Measurements from ENCODE around the gene TIMP2. TPM values are rescaled to one million over a fixed set of nuclear protein-coding genes. Genes with fewer than 3 reads are reported as not detected.
A peak's percentile ranks its signal among the peaks of the same experiment; 100 is the strongest.

The TIMP2 gene
- total and polyA plus RNA-seq, 11 donors: 25.1 to 201 (median 88.3) TPM

DNA sequence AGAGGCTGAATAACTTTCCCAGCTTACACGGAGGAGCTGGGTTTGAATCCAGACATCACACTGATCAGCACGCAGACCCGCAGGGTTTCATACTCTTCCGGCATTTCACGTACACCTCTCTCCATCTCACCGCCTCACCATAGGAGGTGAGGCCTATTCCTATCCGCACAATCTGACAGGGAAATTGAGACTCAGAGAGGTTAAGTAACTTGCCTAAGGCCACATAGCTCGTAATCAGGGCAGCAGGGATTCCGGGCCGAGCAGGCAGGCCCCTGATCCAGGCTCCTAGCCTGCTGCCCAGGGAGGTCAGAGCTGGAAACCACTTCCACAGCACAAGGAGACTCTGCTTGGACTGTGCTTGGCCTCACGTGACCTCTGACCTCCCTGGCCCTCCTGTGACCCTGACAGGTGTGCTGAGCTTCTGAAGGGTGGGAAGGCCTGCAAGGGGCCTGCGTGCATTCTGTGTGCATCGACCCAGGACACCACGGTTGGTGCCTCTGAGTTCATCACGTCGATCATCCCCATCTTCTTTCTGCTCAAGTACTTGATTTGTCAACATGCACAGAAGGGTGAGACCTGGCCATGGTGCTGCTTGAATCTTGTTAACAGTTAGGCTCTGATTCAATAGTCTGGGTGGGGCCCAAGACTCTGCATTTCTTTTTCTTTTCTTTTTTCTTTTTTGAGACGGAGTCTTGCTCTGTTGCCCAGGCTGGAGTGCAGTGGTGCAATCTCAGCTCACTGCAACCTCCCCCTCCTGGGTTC is 26.9 kb downstream of the TIMP2 start:
- TF ChIP-seq POLR2A (IDR thresholded peaks at IDR 0.05): no peak
- TF ChIP-seq, protein P1, sequence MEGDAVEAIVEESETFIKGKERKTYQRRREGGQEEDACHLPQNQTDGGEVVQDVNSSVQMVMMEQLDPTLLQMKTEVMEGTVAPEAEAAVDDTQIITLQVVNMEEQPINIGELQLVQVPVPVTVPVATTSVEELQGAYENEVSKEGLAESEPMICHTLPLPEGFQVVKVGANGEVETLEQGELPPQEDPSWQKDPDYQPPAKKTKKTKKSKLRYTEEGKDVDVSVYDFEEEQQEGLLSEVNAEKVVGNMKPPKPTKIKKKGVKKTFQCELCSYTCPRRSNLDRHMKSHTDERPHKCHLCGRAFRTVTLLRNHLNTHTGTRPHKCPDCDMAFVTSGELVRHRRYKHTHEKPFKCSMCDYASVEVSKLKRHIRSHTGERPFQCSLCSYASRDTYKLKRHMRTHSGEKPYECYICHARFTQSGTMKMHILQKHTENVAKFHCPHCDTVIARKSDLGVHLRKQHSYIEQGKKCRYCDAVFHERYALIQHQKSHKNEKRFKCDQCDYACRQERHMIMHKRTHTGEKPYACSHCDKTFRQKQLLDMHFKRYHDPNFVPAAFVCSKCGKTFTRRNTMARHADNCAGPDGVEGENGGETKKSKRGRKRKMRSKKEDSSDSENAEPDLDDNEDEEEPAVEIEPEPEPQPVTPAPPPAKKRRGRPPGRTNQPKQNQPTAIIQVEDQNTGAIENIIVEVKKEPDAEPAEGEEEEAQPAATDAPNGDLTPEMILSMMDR (IDR thresholded peaks at IDR 0.05): no peak
- peak overlapping the region in 3 of 12 donors; percentile 54 to 70 (median 58) for H3K27ac ChIP-seq
- no peaks in the 10 kb centered on the region for H3K9me3 ChIP-seq
- peaks cover 2 to 85% (median 63%) of the 10 kb centered on the region in 12 donors for H3K4me1 ChIP-seq
- no peak overlapping the region for H3K4me3 ChIP-seq
- ATAC-seq (no peak), DNase-seq (no peak)
- 80 to 88% (median 82%) methylated on average over 17 of the region's 17 CpGs for WGBS, 4 donors
- H3K36me3 ChIP-seq: peaks cover 0 to 17% (median 8%) of the 10 kb centered on the region in 9 donors
- intact Hi-C loops (cut with DNase I): loop anchor here in 1 of 10 donors (2.0 kb wide), 1 partner anchor 25 kb away; no protein-coding TSS in a partner anchor
- H3K27me3 ChIP-seq: no peaks in the 10 kb centered on the region

DNA sequence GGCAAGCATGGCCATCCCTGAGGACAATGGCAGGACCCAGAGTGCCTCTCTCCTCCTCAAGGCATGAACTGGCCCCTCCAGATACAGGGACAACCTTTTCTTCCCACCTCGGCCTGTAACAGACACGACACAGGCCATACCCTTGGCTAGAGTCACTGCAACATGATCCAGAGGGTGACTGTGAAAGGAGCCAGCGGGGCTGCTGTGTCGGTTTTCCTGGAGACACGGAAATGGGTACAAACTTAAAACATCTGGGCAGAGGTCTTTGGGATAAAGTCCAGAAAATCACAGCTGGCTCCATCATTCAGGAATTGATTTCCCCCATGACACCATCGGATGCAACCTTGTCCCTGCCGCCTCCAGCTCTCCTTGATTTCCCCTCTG is 27.5 kb downstream of the TIMP2 start:
- peaks cover 0 to 17% (median 8%) of the 10 kb centered on the region in 9 donors for H3K36me3 ChIP-seq
- no peak for DNase-seq
- intact Hi-C loops (cut with DNase I): loop anchor here in 1 of 10 donors (2.0 kb wide), 1 partner anchor 25 kb away; no protein-coding TSS in a partner anchor
- peaks cover 4 to 85% (median 61%) of the 10 kb centered on the region in 12 donors for H3K4me1 ChIP-seq
- H3K4me3 ChIP-seq: no peak overlapping the region
- ATAC-seq: peak in 1 of 4 donors; percentile 13
- 54 to 63% (median 59%) methylated on average over 7 of the region's 7 CpGs for WGBS, 4 donors
- H3K27me3 ChIP-seq: no peaks in the 10 kb centered on the region
- no peaks in the 10 kb centered on the region for H3K9me3 ChIP-seq
- peak overlapping the region in 4 of 12 donors; percentile 19 to 66 (median 37) for H3K27ac ChIP-seq
- no peak for TF ChIP-seq POLR2A (IDR thresholded peaks at IDR 0.05)
- TF ChIP-seq, protein P1 (IDR thresholded peaks at IDR 0.05): no peak

DNA sequence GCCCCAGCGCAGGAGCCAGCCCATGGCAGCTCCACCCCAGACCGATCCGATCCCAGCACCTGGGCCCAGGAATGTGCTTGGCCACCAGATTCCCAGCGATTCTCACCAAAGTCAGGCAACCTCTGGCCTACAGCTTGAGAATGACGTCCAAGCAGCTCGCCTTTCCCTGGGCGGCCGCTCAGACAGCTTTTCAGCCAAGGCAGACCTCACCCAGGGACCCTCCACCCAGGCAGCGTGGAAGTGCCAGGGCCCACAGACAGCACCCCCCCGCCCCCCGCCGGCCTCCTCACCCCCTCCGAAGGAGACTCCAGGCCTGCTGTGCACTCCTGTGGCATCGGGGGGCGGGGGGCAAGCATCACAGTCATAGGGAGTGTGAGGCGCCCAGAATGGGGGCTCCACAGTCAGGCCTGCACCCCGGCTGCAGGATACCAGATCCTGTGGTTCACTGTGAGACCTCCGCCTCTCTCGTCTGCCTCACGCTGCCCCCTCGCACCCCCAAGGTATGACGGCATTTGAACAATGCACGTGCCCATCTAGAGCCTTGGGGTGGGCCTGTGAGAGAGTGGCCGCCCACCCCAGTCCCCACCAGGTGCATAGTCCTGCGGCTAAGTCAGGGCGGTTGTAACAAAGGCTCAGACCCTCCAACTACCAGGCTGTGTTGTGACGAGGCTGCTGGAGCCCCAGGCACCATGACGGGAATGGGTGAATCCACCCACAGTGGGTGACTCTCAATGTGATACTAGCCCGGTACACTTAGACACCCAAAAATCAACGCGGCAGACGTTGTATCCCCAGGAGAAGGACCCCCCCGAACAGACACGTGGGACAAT is 28.1 kb downstream of the TIMP2 start:
- DNase-seq (no peak), ATAC-seq (peak in 1 of 4 donors; percentile 16)
- Histone ChIP-seq H3K4me3 (no peak overlapping the region), H3K4me1 (peaks cover 8 to 87% (median 66%) of the 10 kb centered on the region in 12 donors), H3K9me3 (no peaks in the 10 kb centered on the region), H3K36me3 (peaks cover 0 to 17% (median 8%) of the 10 kb centered on the region in 9 donors), H3K27ac (peak overlapping the region in 10 of 12 donors; percentile 19 to 66 (median 34)), H3K27me3 (no peaks in the 10 kb centered on the region)
- TF ChIP-seq POLR2A (IDR thresholded peaks at IDR 0.05): no peak
- TF ChIP-seq, protein P1 (IDR thresholded peaks at IDR 0.05): no peak
- intact Hi-C loops (cut with DNase I): no loop called here
- WGBS, 4 donors: 83 to 90% (median 87%) methylated on average over 18 to 34 of the region's 34 CpGs

Measured in heart left ventricle (tissue), 16 donors.